K562 (cell line): Measurements from ENCODE around the gene SMG9. TPM values are rescaled to one million over a fixed set of nuclear protein-coding genes. Genes with fewer than 3 reads are reported as not detected.
A peak's percentile ranks its signal among the peaks of the same experiment; 100 is the strongest.

Experiments used
- ARID1B ChIP-seq: fragments of 450-650 bp; IDR thresholded peaks from 2 replicates; pipeline ENCODE4 v1.6.1; 2016; ENCODE audit warnings: antibody characterized with exemption, mild to moderate bottlenecking, inconsistent platforms
- ATF7 ChIP-seq: fragments of 450-650 bp; IDR thresholded peaks from 2 replicates; pipeline ENCODE4 v1.7.1; 2014; ENCODE audit warnings: mild to moderate bottlenecking, moderate library complexity
- CBFA2T2 ChIP-seq: fragments of 450-650 bp; conservative IDR thresholded peaks from 2 replicates; pipeline ENCODE4 v1.6.1; 2017; ENCODE audit warnings: mild to moderate bottlenecking
- CBX8 ChIP-seq: fragments of 200-600 bp; sonication (generic); IDR thresholded peaks from 2 replicates; pipeline ENCODE4 v1.6.1; 2012; ENCODE audit warnings: borderline replicate concordance, mixed run types, low read depth, mild to moderate bottlenecking, moderate library complexity, mixed read lengths, low read length, control low read depth, inconsistent platforms; ENCODE audit not compliant: poor library complexity, severe bottlenecking; ENCODE audit errors: extremely low read depth
- EHMT2 ChIP-seq: fragments of 450-650 bp; IDR thresholded peaks from 2 replicates; pipeline ENCODE4 v1.6.1; 2018; ENCODE audit warnings: antibody characterized with exemption
- ETV5 ChIP-seq: sonication (generic); formaldehyde crosslinking; IDR thresholded peaks from 2 replicates; pipeline ENCODE4 v1.4.0; 2020; ENCODE audit warnings: low read depth, mild to moderate bottlenecking, missing genetic modification reagents
- FOSL1 ChIP-seq: fragments of 200-800 bp; sonication (Bioruptor generic); conservative IDR thresholded peaks from 2 replicates; pipeline ENCODE4 v1.6.1; 2016; ENCODE audit warnings: missing genetic modification characterization, missing compliant biosample characterization
- HDAC2 ChIP-seq: fragments of 450-650 bp; IDR thresholded peaks from 2 replicates; pipeline ENCODE4 v1.6.1; 2016; ENCODE audit warnings: mild to moderate bottlenecking
- HINFP ChIP-seq: fragments of 450-650 bp; conservative IDR thresholded peaks from 2 replicates; pipeline ENCODE4 v1.6.1; 2016; ENCODE audit warnings: missing genetic modification characterization, low read depth, mild to moderate bottlenecking, control low read depth, missing compliant biosample characterization
- MITF ChIP-seq: IDR thresholded peaks from 2 replicates; pipeline ENCODE4 v1.6.1; 2014; ENCODE audit warnings: antibody characterized with exemption
- MNT ChIP-seq, 2 experiments: fragments of 450-650 bp; conservative IDR thresholded peaks; 2 replicates each; pipeline ENCODE4 v1.6.1; 2017; ENCODE audit warnings: mild to moderate bottlenecking in 2 of 2, moderate library complexity in 2 of 2
- MXI1 ChIP-seq: IDR thresholded peaks from 2 replicates; pipeline ENCODE4 v1.6.1; 2011; ENCODE audit warnings: low read depth, mild to moderate bottlenecking, improper control_type of control experiment, low read length
- NBN ChIP-seq: fragments of 450-650 bp; IDR thresholded peaks from 2 replicates; pipeline ENCODE4 v1.6.1; 2016; ENCODE audit warnings: low read depth, mild to moderate bottlenecking
- NFIX ChIP-seq: fragments of 250-450 bp; sonication (Bioruptor Pico); IDR thresholded peaks from 2 replicates; pipeline ENCODE4 v1.4.0; 2020; ENCODE audit warnings: low read depth, mild to moderate bottlenecking, moderate library complexity
- SRSF7 ChIP-seq: fragments of 200-400 bp; formaldehyde crosslinking; optimal IDR thresholded peaks from 2 replicates; pipeline ENCODE3; 2017; ENCODE audit warnings: mild to moderate bottlenecking, low read depth, low read length
- U2AF2 ChIP-seq: fragments of 200-400 bp; formaldehyde crosslinking; optimal IDR thresholded peaks from 2 replicates; pipeline ENCODE3; 2017; ENCODE audit warnings: low read depth, mild to moderate bottlenecking, low read length
- VEZF1 ChIP-seq: fragments of 200-800 bp; sonication (Bioruptor generic); IDR thresholded peaks from 2 replicates; pipeline ENCODE4 v1.6.1; 2017; ENCODE audit warnings: missing genetic modification characterization, missing compliant biosample characterization
- ZNF395 ChIP-seq: fragments of 200-800 bp; sonication (Bioruptor generic); IDR thresholded peaks from 2 replicates; pipeline ENCODE4 v1.6.1; 2017; ENCODE audit warnings: missing genetic modification characterization, missing compliant biosample characterization
- ZNF695 ChIP-seq: fragments of 450-650 bp; formaldehyde crosslinking; IDR thresholded peaks from 2 replicates; pipeline ENCODE4 v1.4.0; 2020; ENCODE audit warnings: mild to moderate bottlenecking, moderate library complexity
- polyA plus RNA-seq, 8 experiments: library from polyadenylated mRNA; depleted of rRNA in 4 of 8; stranded (reverse) in 5 of 8; unstranded in 3 of 8; fragments of >200 nt; fragmentation: Nextera tagmentation in 2 of 8; fragmentation: Illumina TruSeq in 1 of 8; extraction: Ambion mirVana in 2 of 8; extraction: Trizol in 1 of 8; gene quantifications; 2 replicates each; pipeline versions ENCODE4 v1.2.1 to v1.2.3, GENCODE V29; 2011 to 2014; ENCODE audit warnings: inconsistent platforms in 1 of 8, missing spikeins in 1 of 8
- total RNA-seq, 7 experiments: library from RNA; depleted of rRNA in 6 of 7; stranded (reverse); fragments of >200 nt in 6 of 7; fragmentation: Illumina TruSeq in 2 of 7; extraction: Trizol in 2 of 7; gene quantifications; 2 replicates each; pipeline versions ENCODE4 v1.2.1 to v1.2.3, GENCODE V29; 2011 to 2021; ENCODE audit warnings: low replicate concordance in 1 of 7

SMG9 gene
- total and polyA plus RNA-seq, 9 of the 15 experiments (the other 6 are each of a cell fraction or from before 2014, with no cell fraction given): 1.7 to 79.7 (median 40.2) TPM

- peak; percentile 67 for TF ChIP-seq MITF
- TF ChIP-seq MNT (conservative IDR thresholded peaks at IDR 0.05): peak in 1 of 2 experiments; percentile 35; a peak in 1 of 4 replicates
- TF ChIP-seq MXI1: no peak
- TF ChIP-seq ETV5 (CRISPR knock-in tag): no peak
- no peak for TF ChIP-seq CBX8
- TF ChIP-seq CBFA2T2: 0 out of 2 replicates have a peak, but pooled peaks have one; percentile 18
- TF ChIP-seq NFIX (CRISPR knock-in tag): no peak
- no peak for TF ChIP-seq HINFP (tag)
- no peak for TF ChIP-seq ZNF695 (CRISPR knock-in tag)
- 0 out of 2 replicates have a peak, but pooled peaks have one; percentile 25 for TF ChIP-seq NBN
- TF ChIP-seq ATF7: peak; percentile 27; the same call in 1 of the 2 replicates
- TF ChIP-seq EHMT2: no peak
- peak; percentile 59 for TF ChIP-seq HDAC2
- peak; percentile 98 for TF ChIP-seq FOSL1 (tag)
- TF ChIP-seq U2AF2: no peak
- peak; percentile 88 for TF ChIP-seq ARID1B
- TF ChIP-seq VEZF1: peak; percentile 98
- TF ChIP-seq ZNF395 (CRISPR knock-in tag): peak; percentile 76; the same call in 1 of the 2 replicates
- no peak for TF ChIP-seq SRSF7
Observed at GRCh38 chr19:43784241-43784980, 29.6 kb upstream of the SMG9 start (continued).
